ENCODE measurements around the gene DESI1.
"Not testable (repeated sequence)": the region's sequence is repeated elsewhere in the genome, so short reads cannot be mapped to it uniquely, and the experiment has no call there.

DESI1 gene

GRCh38 chr22:41620589-41621098 is at the start of gene DESI1:
TSS of gene DESI1 (minus strand) at chr22:41621043. CDS start at chr22:41620839, 204 bp downstream.
- H3K4me3 ChIP-seq (ENCODE audit: insufficient read length, low read depth), result peak within 1 kb of the TSS; percentile 99
- TF ChIP-seq YY1 (IDR thresholded peaks at IDR 0.05; ENCODE audit: insufficient read depth, insufficient read length) (no peak), SUZ12 (IDR thresholded peaks at IDR 0.05; ENCODE audit: extremely low read depth, insufficient read depth, insufficient read length) (no peak)
- no peaks in the 10 kb centered on the region for H3K27me3 ChIP-seq (ENCODE audit: insufficient read depth, insufficient read length)
- H3K36me3 ChIP-seq (ENCODE audit: insufficient read depth, insufficient read length, low read length), result peaks cover 30% of the 10 kb centered on the region
- H3K9me3 ChIP-seq (ENCODE audit: insufficient read depth, low read length), result no peaks in the 10 kb centered on the region
- H3K4me1 ChIP-seq (ENCODE audit: insufficient read depth, insufficient read length), result no peaks in the 10 kb centered on the region
- DNase-seq (ENCODE audit: low read depth, low spot score), result peak; percentile 9
- H3K9ac ChIP-seq (ENCODE audit: insufficient read length, low read depth), result peak within 1 kb of the TSS; percentile 99

GRCh38 chr22:41668971-41669911 is 48.4 kb upstream of the DESI1 start:
- Histone ChIP-seq H3K9me3 (ENCODE audit: insufficient read depth, low read length) (no peaks in the 10 kb centered on the region), H3K4me3 (ENCODE audit: insufficient read length, low read depth) (no peak overlapping the region), H3K27me3 (ENCODE audit: insufficient read depth, insufficient read length) (no peaks in the 10 kb centered on the region), H3K36me3 (ENCODE audit: insufficient read depth, insufficient read length, low read length) (peaks cover 26% of the 10 kb centered on the region), H3K9ac (ENCODE audit: insufficient read length, low read depth) (no peak overlapping the region), H3K4me1 (ENCODE audit: insufficient read depth, insufficient read length) (no peaks in the 10 kb centered on the region)
- DNase-seq (ENCODE audit: low read depth, low spot score), result no peak
- TF ChIP-seq ZNF274 (IDR thresholded peaks at IDR 0.05; ENCODE audit: low read depth, low read length) (no peak), YY1 (IDR thresholded peaks at IDR 0.05; ENCODE audit: insufficient read depth, insufficient read length) (no peak), SUZ12 (IDR thresholded peaks at IDR 0.05; ENCODE audit: extremely low read depth, insufficient read depth, insufficient read length) (no peak)

DNA sequence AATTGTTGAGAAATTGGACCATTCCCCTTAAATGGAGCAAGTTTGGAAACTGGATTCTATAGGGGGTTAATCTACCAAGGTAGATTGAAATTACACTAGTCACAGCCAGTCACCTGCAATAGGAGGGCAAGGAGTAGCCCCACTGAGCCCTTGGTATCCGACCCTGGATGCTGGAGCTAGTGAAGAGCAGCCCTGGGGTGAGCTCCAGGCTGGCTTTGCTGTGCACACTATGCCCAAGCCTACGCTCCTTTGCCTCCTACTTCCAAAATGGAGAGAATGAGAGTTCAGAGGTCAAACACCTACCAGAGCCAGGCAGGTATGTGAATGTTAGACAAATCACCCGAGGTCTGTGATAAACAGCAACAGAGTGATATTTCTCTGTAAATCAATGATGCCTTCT is 44.1 kb upstream of the DESI1 start:
- H3K9ac ChIP-seq (ENCODE audit: insufficient read length, low read depth), result no peak overlapping the region
- no peaks in the 10 kb centered on the region for H3K9me3 ChIP-seq (ENCODE audit: insufficient read depth, low read length)
- peaks cover 47% of the 10 kb centered on the region for H3K36me3 ChIP-seq (ENCODE audit: insufficient read depth, insufficient read length, low read length)
- no peaks in the 10 kb centered on the region for H3K4me1 ChIP-seq (ENCODE audit: insufficient read depth, insufficient read length)
- DNase-seq (ENCODE audit: low read depth, low spot score), result no peak
- TF ChIP-seq SUZ12 (IDR thresholded peaks at IDR 0.05; ENCODE audit: extremely low read depth, insufficient read depth, insufficient read length) (no peak), YY1 (IDR thresholded peaks at IDR 0.05; ENCODE audit: insufficient read depth, insufficient read length) (no peak), ZNF274 (IDR thresholded peaks at IDR 0.05; ENCODE audit: low read depth, low read length) (no peak)
- H3K4me3 ChIP-seq (ENCODE audit: insufficient read length, low read depth), result no peak overlapping the region
- H3K27me3 ChIP-seq (ENCODE audit: insufficient read depth, insufficient read length), result no peaks in the 10 kb centered on the region

- DNase-seq (ENCODE audit: low read depth, low spot score), result no peak
- H3K9me3 ChIP-seq (ENCODE audit: insufficient read depth, low read length), result no peaks in the 10 kb centered on the region
- H3K9ac ChIP-seq (ENCODE audit: insufficient read length, low read depth), result no peak overlapping the region
- H3K27me3 ChIP-seq (ENCODE audit: insufficient read depth, insufficient read length), result no peaks in the 10 kb centered on the region
- no peaks in the 10 kb centered on the region for H3K4me1 ChIP-seq (ENCODE audit: insufficient read depth, insufficient read length)
- no peak overlapping the region for H3K4me3 ChIP-seq (ENCODE audit: insufficient read length, low read depth)
- TF ChIP-seq YY1 (IDR thresholded peaks at IDR 0.05; ENCODE audit: insufficient read depth, insufficient read length) (no peak), SUZ12 (IDR thresholded peaks at IDR 0.05; ENCODE audit: extremely low read depth, insufficient read depth, insufficient read length) (no peak), ZNF274 (IDR thresholded peaks at IDR 0.05; ENCODE audit: low read depth, low read length) (no peak)
- H3K36me3 ChIP-seq (ENCODE audit: insufficient read depth, insufficient read length, low read length), result peaks cover 51% of the 10 kb centered on the region
Measured at GRCh38 chr22:41664490-41664889, 43.6 kb upstream of the DESI1 start.

DNA sequence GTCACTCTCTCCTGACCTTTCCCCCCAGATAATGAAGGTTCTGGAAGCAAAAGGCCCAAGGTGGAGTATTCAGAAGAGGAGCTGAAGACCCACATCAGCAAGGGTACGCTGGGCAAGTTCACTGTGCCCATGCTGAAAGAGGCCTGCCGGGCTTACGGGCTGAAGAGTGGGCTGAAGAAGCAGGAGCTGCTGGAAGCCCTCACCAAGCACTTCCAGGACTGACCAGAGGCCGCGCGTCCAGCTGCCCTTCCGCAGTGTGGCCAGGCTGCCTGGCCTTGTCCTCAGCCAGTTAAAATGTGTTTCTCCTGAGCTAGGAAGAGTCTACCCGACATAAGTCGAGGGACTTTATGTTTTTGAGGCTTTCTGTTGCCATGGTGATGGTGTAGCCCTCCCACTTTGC is 42.8 kb upstream of the DESI1 start:
- DNase-seq (ENCODE audit: low read depth, low spot score); H3K9ac ChIP-seq (ENCODE audit: insufficient read length, low read depth); H3K27me3 ChIP-seq (ENCODE audit: insufficient read depth, insufficient read length); H3K4me1 ChIP-seq (ENCODE audit: insufficient read depth, insufficient read length); H3K4me3 ChIP-seq (ENCODE audit: insufficient read length, low read depth); H3K9me3 ChIP-seq (ENCODE audit: insufficient read depth, low read length): not testable (repeated sequence)
- H3K36me3 ChIP-seq (ENCODE audit: insufficient read depth, insufficient read length, low read length), result peaks cover 60% of the 10 kb centered on the region

DNA sequence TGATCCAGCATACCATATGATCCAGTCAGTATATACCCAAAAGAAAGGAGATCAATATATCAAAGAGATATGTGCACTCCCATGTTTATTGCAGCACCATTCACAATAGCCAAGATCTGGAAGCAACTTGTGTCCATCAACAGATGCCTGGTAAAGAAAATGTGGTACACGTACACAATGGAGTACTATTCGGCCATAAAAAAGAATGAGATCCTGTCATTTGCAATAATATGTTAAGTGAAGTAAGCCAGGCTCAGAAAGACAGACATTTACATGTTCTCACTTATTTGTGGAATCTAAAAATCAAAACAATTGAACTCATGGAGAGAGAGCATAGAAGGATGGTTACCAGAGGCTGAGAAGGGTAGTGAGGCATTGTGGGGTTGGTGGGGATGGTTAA is 40.9 kb upstream of the DESI1 start:
- H3K9ac ChIP-seq (ENCODE audit: insufficient read length, low read depth), result no peak overlapping the region
- H3K27me3 ChIP-seq (ENCODE audit: insufficient read depth, insufficient read length), result no peaks in the 10 kb centered on the region
- H3K9me3 ChIP-seq (ENCODE audit: insufficient read depth, low read length), result no peaks in the 10 kb centered on the region
- no peaks in the 10 kb centered on the region for H3K4me1 ChIP-seq (ENCODE audit: insufficient read depth, insufficient read length)
- no peak for DNase-seq (ENCODE audit: low read depth, low spot score)
- TF ChIP-seq ZNF274 (IDR thresholded peaks at IDR 0.05; ENCODE audit: low read depth, low read length) (no peak), YY1 (IDR thresholded peaks at IDR 0.05; ENCODE audit: insufficient read depth, insufficient read length) (no peak), SUZ12 (IDR thresholded peaks at IDR 0.05; ENCODE audit: extremely low read depth, insufficient read depth, insufficient read length) (no peak)
- H3K36me3 ChIP-seq (ENCODE audit: insufficient read depth, insufficient read length, low read length), result peaks cover 77% of the 10 kb centered on the region
- H3K4me3 ChIP-seq (ENCODE audit: insufficient read length, low read depth), result no peak overlapping the region

GRCh38 chr22:41661088-41661487 is 40.2 kb upstream of the DESI1 start:
- H3K9me3 ChIP-seq (ENCODE audit: insufficient read depth, low read length), result no peaks in the 10 kb centered on the region
- no peaks in the 10 kb centered on the region for H3K27me3 ChIP-seq (ENCODE audit: insufficient read depth, insufficient read length)
- H3K4me3 ChIP-seq (ENCODE audit: insufficient read length, low read depth), result no peak overlapping the region
- DNase-seq (ENCODE audit: low read depth, low spot score), result no peak
- no peak overlapping the region for H3K9ac ChIP-seq (ENCODE audit: insufficient read length, low read depth)
- peaks cover 81% of the 10 kb centered on the region for H3K36me3 ChIP-seq (ENCODE audit: insufficient read depth, insufficient read length, low read length)
- TF ChIP-seq SUZ12 (IDR thresholded peaks at IDR 0.05; ENCODE audit: extremely low read depth, insufficient read depth, insufficient read length), result no peak
- no peak for TF ChIP-seq ZNF274 (IDR thresholded peaks at IDR 0.05; ENCODE audit: low read depth, low read length)
- H3K4me1 ChIP-seq (ENCODE audit: insufficient read depth, insufficient read length), result no peaks in the 10 kb centered on the region
